ENCODE results near the gene SORCS2. TPM values are rescaled to one million over a fixed set of nuclear protein-coding genes. Genes with fewer than 3 reads are reported as not detected.

The SORCS2 gene
- total and polyA plus RNA-seq, 2 of the 8 experiments (the other 6 are each of a cell fraction or from before 2014, with no cell fraction given) = 0.36 to 1.8 TPM

- TF ChIP-seq CHD7 (IDR thresholded peaks at IDR 0.05; ENCODE audit: insufficient replicate concordance, low read length) (no peak), JUND (IDR thresholded peaks at IDR 0.05; ENCODE audit: low read length) (no peak), E2F6 (IDR thresholded peaks at IDR 0.05) (no peak), SAP30 (IDR thresholded peaks at IDR 0.05; ENCODE audit: insufficient read depth, insufficient replicate concordance, low read length) (no peak), MAFK (IDR thresholded peaks at IDR 0.05; ENCODE audit: low read depth, low read length) (no peak)
These were observed 42.2 kb upstream of the SORCS2 start (continued) for GRCh38 chr4:7150036-7150635.
